ENCODE data around the gene TGFB2. TPM values are rescaled to one million over a fixed set of nuclear protein-coding genes. Genes with fewer than 3 reads are reported as not detected.

Gene TGFB2
- polyA plus RNA-seq, 1 donor (not counting 4 experiments of a cell fraction or from before 2014, with no cell fraction given): 21.5 TPM

- H3K27me3 ChIP-seq (ENCODE audit: control insufficient read depth, extremely low read depth, insufficient read depth, low read length): no peaks in the 10 kb centered on the region
- dilution Hi-C loops (cut with MboI; ENCODE audit: extremely low pct_ligation_motif_present, low sequenced_read_pairs): no loop called here
- H3K9me3 ChIP-seq (ENCODE audit: control insufficient read depth, low read depth, low read length): no peaks in the 10 kb centered on the region
- H4K20me1 ChIP-seq (ENCODE audit: control insufficient read depth, extremely low read depth, insufficient read depth, low read length): no peaks in the 10 kb centered on the region
- no peaks in the 10 kb centered on the region for H3K9me1 ChIP-seq (ENCODE audit: control insufficient read depth, extremely low read depth, insufficient read depth, low read length)
- no peak overlapping the region for H2AFZ ChIP-seq (ENCODE audit: control insufficient read depth, low read length)
- FAIRE-seq (no peak), DNase-seq (ENCODE audit: low read depth, low spot score) (no peak)
- H3K4me3 ChIP-seq (ENCODE audit: control insufficient read depth in 2 of 3, extremely low read depth in 1 of 3, insufficient read depth in 2 of 3, low read depth in 1 of 3, low read length in 3 of 3): no peak overlapping the region
- no peaks in the 10 kb centered on the region for H3K4me1 ChIP-seq (ENCODE audit: control insufficient read depth, extremely low read depth, insufficient read depth, low read length)
- H3K9ac ChIP-seq (ENCODE audit: control insufficient read depth, extremely low read depth, insufficient read depth, low read length): no peak overlapping the region
- no peak overlapping the region for H3K27ac ChIP-seq (ENCODE audit: control insufficient read depth, insufficient read depth, low read length)
- TF ChIP-seq EZH2 (IDR thresholded peaks at IDR 0.05; ENCODE audit: low read length) (no peak), CTCF (optimal IDR thresholded peaks at IDR 0.05 in 1 of 3, IDR thresholded peaks at IDR 0.05 in 1 of 3, conservative IDR thresholded peaks at IDR 0.05 in 1 of 3; ENCODE audit: extremely low read depth in 1 of 3, insufficient read depth in 2 of 3, low read length in 3 of 3) (no peak)
- no peak overlapping the region for H3K4me2 ChIP-seq (ENCODE audit: control insufficient read depth, extremely low read depth, insufficient read depth, low read depth, low read length)
- no peaks in the 10 kb centered on the region for H3K79me2 ChIP-seq (ENCODE audit: control insufficient read depth, insufficient read depth, low read length)
- no peaks in the 10 kb centered on the region for H3K36me3 ChIP-seq (ENCODE audit: control insufficient read depth in 2 of 2, extremely low read depth in 1 of 2, insufficient read depth in 2 of 2, low read length in 2 of 2)
These were observed 99.0 kb downstream of the TGFB2 start for GRCh38 chr1:218444173-218444572.

DNA sequence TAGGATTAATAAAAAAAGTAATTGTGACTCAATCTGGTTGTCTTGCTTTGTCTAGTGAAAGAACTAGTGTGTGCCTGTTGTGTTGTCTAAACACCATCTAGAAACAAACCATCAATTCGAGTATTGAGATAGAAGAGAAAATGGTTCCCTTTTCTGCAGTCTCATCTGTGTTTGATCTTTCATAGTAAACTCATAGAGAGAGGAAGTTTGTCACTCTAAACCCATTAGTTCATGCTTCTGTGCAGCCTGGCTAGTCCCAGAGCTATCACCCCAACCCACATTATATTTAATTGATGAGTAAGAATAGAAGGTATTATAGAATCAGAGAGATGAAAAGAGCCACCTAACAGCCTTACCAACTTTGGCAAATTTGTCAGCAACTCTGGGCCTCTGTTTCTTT is 99.5 kb downstream of the TGFB2 start:
- Histone ChIP-seq H3K9me1 (ENCODE audit: control insufficient read depth, extremely low read depth, insufficient read depth, low read length) (no peaks in the 10 kb centered on the region), H3K4me1 (ENCODE audit: control insufficient read depth, extremely low read depth, insufficient read depth, low read length) (no peaks in the 10 kb centered on the region), H3K79me2 (ENCODE audit: control insufficient read depth, insufficient read depth, low read length) (no peaks in the 10 kb centered on the region), H4K20me1 (ENCODE audit: control insufficient read depth, extremely low read depth, insufficient read depth, low read length) (no peaks in the 10 kb centered on the region), H3K4me2 (ENCODE audit: control insufficient read depth, extremely low read depth, insufficient read depth, low read depth, low read length) (no peak overlapping the region), H3K27me3 (ENCODE audit: control insufficient read depth, extremely low read depth, insufficient read depth, low read length) (no peaks in the 10 kb centered on the region), H2AFZ (ENCODE audit: control insufficient read depth, low read length) (no peak overlapping the region), H3K4me3 (ENCODE audit: control insufficient read depth in 2 of 3, extremely low read depth in 1 of 3, insufficient read depth in 2 of 3, low read depth in 1 of 3, low read length in 3 of 3) (no peak overlapping the region), H3K27ac (ENCODE audit: control insufficient read depth, insufficient read depth, low read length) (no peak overlapping the region), H3K36me3 (ENCODE audit: control insufficient read depth in 2 of 2, extremely low read depth in 1 of 2, insufficient read depth in 2 of 2, low read length in 2 of 2) (no peaks in the 10 kb centered on the region), H3K9ac (ENCODE audit: control insufficient read depth, extremely low read depth, insufficient read depth, low read length) (no peak overlapping the region), H3K9me3 (ENCODE audit: control insufficient read depth, low read depth, low read length) (no peaks in the 10 kb centered on the region)
- no peak for FAIRE-seq
- no peak for DNase-seq (ENCODE audit: low read depth, low spot score)
- dilution Hi-C loops (cut with MboI; ENCODE audit: extremely low pct_ligation_motif_present, low sequenced_read_pairs): no loop called here
- TF ChIP-seq CTCF (optimal IDR thresholded peaks at IDR 0.05 in 1 of 3, IDR thresholded peaks at IDR 0.05 in 1 of 3, conservative IDR thresholded peaks at IDR 0.05 in 1 of 3; ENCODE audit: extremely low read depth in 1 of 3, insufficient read depth in 2 of 3, low read length in 3 of 3) (no peak), EZH2 (IDR thresholded peaks at IDR 0.05; ENCODE audit: low read length) (no peak)

Data from keratinocyte (primary cell).